ENCODE results near the gene UBE3C.

Gene UBE3C

GRCh38 chr7:157312941-157313340, 174.2 kb downstream of the UBE3C start:
- Mint-ChIP-seq H3K36me3 (ENCODE audit: insufficient read depth) (peaks cover 3% of the 10 kb centered on the region), H3K4me3 (no peak overlapping the region), H3K27me3 (no peaks in the 10 kb centered on the region), H3K27ac (no peak overlapping the region), H3K4me1 (ENCODE audit: low read depth in 2 of 2) (peaks cover 0 to 5% of the 10 kb centered on the region in 2 donors), H3K9me3 (no peaks in the 10 kb centered on the region)
- no peak for ATAC-seq (replicated peaks)
- no peak for DNase-seq

GRCh38 chr7:157313645-157314044, 174.9 kb downstream of the UBE3C start:
- no peaks in the 10 kb centered on the region for H3K27me3 Mint-ChIP-seq
- no peak overlapping the region for H3K4me3 Mint-ChIP-seq
- H3K4me1 Mint-ChIP-seq (ENCODE audit: low read depth in 2 of 2), result peaks cover 0 to 4% of the 10 kb centered on the region in 2 donors
- no peaks in the 10 kb centered on the region for H3K9me3 Mint-ChIP-seq
- no peak overlapping the region for H3K27ac Mint-ChIP-seq
- H3K36me3 Mint-ChIP-seq (ENCODE audit: insufficient read depth), result peaks cover 3% of the 10 kb centered on the region
- no peak for DNase-seq
- ATAC-seq (replicated peaks), result no peak

GRCh38 chr7:157318015-157318706, 179.4 kb downstream of the UBE3C start:
- Mint-ChIP-seq H3K4me1 (ENCODE audit: low read depth in 2 of 2) (peaks cover 0 to 4% of the 10 kb centered on the region in 2 donors), H3K27me3 (no peaks in the 10 kb centered on the region), H3K36me3 (ENCODE audit: insufficient read depth) (peaks cover 3% of the 10 kb centered on the region)

More at GRCh38 chr7:157318015-157318706, 179.4 kb downstream of the UBE3C start:
- no peak overlapping the region for H3K27ac Mint-ChIP-seq
- DNase-seq (no peak), ATAC-seq (replicated peaks) (no peak)
- no peak overlapping the region for H3K4me3 Mint-ChIP-seq
- no peaks in the 10 kb centered on the region for H3K9me3 Mint-ChIP-seq

Data from effector memory CD8-positive, alpha-beta T cell (primary cell).